ACC112 (cell line): ENCODE measurements around the gene NSF.
"Not testable (repeated sequence)": the region's sequence is repeated elsewhere in the genome, so short reads cannot be mapped to it uniquely, and the experiment has no call there.

ENCODE experiments used
- H2AFZ ChIP-seq: fragments of 200-600 bp; sonication (generic); one replicate; pipeline ENCODE4 v1.6.0; 2017; ENCODE audit warnings: antibody characterized with exemption, low read length; ENCODE audit not compliant: unreplicated experiment
- H3K27ac ChIP-seq: fragments of 200-600 bp; sonication (generic); 2 replicates; pipeline ENCODE4 v1.5.1; 2014; ENCODE audit warnings: low read depth, mild to moderate bottlenecking, antibody characterized with exemption, low read length, moderate library complexity
- H3K27me3 ChIP-seq: fragments of 200-600 bp; sonication (generic); 2 replicates; pipeline ENCODE4 v1.6.1; 2014; ENCODE audit warnings: mild to moderate bottlenecking, antibody characterized with exemption, low read length, moderate library complexity, mixed read lengths; ENCODE audit not compliant: insufficient read depth
- H3K36me3 ChIP-seq: fragments of 200-600 bp; sonication (generic); 2 replicates; pipeline ENCODE4 v1.6.1; 2016; ENCODE audit warnings: mild to moderate bottlenecking, antibody characterized with exemption, low read length, moderate library complexity, mixed read lengths; ENCODE audit not compliant: insufficient read depth
- H3K4me1 ChIP-seq: fragments of 200-600 bp; sonication (generic); one replicate; pipeline ENCODE4 v1.6.1; 2016; ENCODE audit warnings: low read length, mixed read lengths; ENCODE audit not compliant: insufficient read depth, unreplicated experiment, control insufficient read depth
- H3K4me3 ChIP-seq: fragments of 200-600 bp; sonication (generic); 2 replicates; pipeline ENCODE4 v1.5.1; 2014; ENCODE audit warnings: mild to moderate bottlenecking, low read depth, low read length
- H3K79me2 ChIP-seq: fragments of 200-600 bp; sonication (generic); one replicate; pipeline ENCODE4 v1.6.0; 2016; ENCODE audit warnings: low read length; ENCODE audit not compliant: control insufficient read depth, unreplicated experiment, insufficient read depth

The NSF gene

DNA sequence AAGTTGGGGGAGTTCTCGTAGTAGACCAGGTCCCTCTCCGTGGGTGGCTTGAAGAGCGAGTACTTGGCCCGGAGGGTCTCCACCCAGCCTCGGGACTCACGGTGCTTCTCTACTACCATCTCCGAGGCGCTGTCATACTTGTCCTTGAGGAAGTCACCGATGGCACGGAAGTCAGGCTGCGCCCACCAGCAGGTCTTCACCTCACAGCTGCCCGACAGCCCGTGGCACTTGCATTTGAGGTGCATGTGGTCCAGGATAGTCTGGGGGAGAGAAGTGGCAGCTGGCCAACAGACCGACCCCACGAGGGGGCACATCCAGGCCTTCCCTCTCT lies 178.0 kb downstream of the NSF start:
- H2AFZ ChIP-seq, result no peak overlapping the region
- peaks cover 32% of the 10 kb centered on the region for H3K4me1 ChIP-seq
- no peaks in the 10 kb centered on the region for H3K27me3 ChIP-seq
- H3K36me3 ChIP-seq, result no peaks in the 10 kb centered on the region
- H3K27ac ChIP-seq, result no peak overlapping the region
- no peaks in the 10 kb centered on the region for H3K79me2 ChIP-seq
- no peak overlapping the region for H3K4me3 ChIP-seq

- not testable (repeated sequence) for H3K27ac ChIP-seq, H2AFZ ChIP-seq, H3K79me2 ChIP-seq, H3K36me3 ChIP-seq, H3K27me3 ChIP-seq, H3K4me3 ChIP-seq
- H3K4me1 ChIP-seq, result peaks cover 31% of the 10 kb centered on the region
Observed at GRCh38 chr17:46768896-46769295, 178.4 kb downstream of the NSF start.

DNA sequence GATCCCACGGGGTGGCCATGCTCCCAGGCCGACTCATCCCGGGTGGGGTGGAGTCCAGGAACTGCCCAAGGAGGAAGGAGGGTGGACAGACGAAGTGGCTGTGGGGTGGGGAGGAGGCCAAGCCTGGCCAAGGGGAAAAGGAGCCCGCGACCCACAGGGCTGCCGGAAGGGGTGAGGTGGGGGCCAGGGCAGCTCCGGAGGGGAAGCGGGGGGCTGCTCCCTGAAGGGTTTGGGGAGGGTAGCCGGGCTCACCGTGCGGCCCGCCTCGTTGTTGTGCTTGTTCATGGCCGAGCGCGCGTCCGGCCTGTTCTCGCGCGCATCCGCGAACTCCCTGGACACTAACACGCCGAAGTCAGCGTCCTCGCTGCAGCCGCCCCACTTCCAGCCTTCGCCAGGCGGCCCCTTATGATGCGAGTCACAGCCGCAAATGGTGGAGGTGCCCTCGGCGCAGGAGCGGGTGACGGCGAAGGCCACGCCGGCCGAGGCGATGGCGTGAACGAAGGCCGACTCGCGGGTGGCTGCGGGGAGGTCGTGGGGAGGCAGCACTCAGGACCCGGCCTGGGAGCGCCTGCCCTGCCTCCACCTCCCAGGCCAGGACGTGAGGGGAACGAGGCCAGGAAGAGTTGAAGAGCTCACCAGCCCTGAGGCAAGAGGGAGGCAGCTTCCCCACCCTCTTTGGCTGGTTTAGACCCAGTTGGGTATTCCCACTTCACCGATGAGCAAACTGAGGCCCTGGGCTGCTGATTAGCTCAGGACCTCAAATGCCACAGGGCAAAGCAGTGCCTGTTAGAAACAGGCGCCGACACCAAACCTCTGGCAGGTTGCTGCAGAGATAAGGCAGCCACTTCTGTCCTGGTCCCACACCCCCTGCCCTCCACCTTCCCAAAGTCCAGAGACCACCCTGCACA lies 179.3 kb downstream of the NSF start:
- no peaks in the 10 kb centered on the region for H3K79me2 ChIP-seq
- peak overlapping the region; percentile 58 for H2AFZ ChIP-seq
- H3K36me3 ChIP-seq, result no peaks in the 10 kb centered on the region
- no peak overlapping the region for H3K27ac ChIP-seq
- no peaks in the 10 kb centered on the region for H3K27me3 ChIP-seq
- H3K4me1 ChIP-seq, result peaks cover 24% of the 10 kb centered on the region
- peak overlapping the region; percentile 78; the same call in 1 of the 2 replicates for H3K4me3 ChIP-seq

GRCh38 chr17:46770439-46770817 lies 180.0 kb downstream of the NSF start:
- no peak overlapping the region for H2AFZ ChIP-seq
- peaks cover 17% of the 10 kb centered on the region for H3K4me1 ChIP-seq
- H3K79me2 ChIP-seq, result no peaks in the 10 kb centered on the region
- H3K4me3 ChIP-seq, result peak overlapping the region; percentile 78
- no peaks in the 10 kb centered on the region for H3K36me3 ChIP-seq
- H3K27me3 ChIP-seq, result no peaks in the 10 kb centered on the region
- no peak overlapping the region for H3K27ac ChIP-seq

GRCh38 chr17:46770818-46771560 lies 180.5 kb downstream of the NSF start:
- Histone ChIP-seq H3K4me1 (peaks cover 14% of the 10 kb centered on the region), H3K36me3 (no peaks in the 10 kb centered on the region), H3K27me3 (no peaks in the 10 kb centered on the region), H3K27ac (no peak overlapping the region), H3K79me2 (no peaks in the 10 kb centered on the region), H2AFZ (peak overlapping the region; percentile 70), H3K4me3 (peak overlapping the region; percentile 78)

DNA sequence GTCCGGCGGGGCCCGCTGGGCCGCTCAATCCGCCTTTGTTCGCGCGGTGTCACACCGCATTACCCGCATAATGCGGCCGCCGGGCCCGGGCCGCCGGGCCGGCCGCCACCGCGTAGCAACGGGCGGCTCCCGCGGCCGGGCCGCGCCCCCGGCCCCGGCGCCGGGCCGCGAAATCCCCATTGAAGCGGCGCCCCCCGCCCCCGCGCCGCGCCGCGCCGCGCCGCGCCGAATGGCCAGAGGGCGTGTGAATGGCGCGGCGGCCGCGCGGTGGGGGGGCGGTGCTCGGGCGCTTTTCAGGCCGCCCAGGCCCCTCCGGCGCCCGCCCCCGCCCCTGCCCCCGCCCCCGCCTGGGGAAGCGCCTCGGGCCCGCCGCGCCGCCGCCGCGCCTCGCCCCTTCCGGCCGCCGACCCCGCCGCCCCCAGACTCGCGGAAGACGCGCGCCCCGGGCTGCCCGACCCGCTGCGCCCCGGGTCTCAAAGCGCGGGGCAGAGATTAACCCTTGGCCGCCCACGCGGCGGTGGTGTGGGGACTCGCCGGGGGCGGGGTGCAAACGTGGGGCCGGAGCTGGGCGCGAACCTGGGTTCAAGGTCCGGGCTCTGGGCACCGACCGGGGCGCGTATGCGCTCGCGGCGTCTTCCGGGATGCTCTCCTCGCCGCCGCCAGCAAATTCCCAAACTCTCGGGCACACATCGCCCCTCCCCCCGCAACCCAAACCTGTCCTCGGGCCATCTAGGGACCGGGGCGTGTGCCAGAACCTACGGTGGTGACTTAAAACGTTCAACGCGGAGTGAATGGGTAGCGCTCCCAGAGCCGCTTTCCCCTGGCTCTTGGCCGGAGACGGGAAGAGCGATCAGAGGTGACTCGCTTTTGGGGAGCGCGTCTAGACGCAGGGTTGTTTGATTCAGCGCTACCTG lies 181.3 kb downstream of the NSF start:
- no peaks in the 10 kb centered on the region for H3K36me3 ChIP-seq
- peak overlapping the region; percentile 78 for H3K4me3 ChIP-seq
- no peak overlapping the region for H3K27ac ChIP-seq
- no peaks in the 10 kb centered on the region for H3K27me3 ChIP-seq
- H3K79me2 ChIP-seq, result no peaks in the 10 kb centered on the region
- H2AFZ ChIP-seq, result peak overlapping the region; percentile 75
- H3K4me1 ChIP-seq, result peaks cover 14% of the 10 kb centered on the region

DNA sequence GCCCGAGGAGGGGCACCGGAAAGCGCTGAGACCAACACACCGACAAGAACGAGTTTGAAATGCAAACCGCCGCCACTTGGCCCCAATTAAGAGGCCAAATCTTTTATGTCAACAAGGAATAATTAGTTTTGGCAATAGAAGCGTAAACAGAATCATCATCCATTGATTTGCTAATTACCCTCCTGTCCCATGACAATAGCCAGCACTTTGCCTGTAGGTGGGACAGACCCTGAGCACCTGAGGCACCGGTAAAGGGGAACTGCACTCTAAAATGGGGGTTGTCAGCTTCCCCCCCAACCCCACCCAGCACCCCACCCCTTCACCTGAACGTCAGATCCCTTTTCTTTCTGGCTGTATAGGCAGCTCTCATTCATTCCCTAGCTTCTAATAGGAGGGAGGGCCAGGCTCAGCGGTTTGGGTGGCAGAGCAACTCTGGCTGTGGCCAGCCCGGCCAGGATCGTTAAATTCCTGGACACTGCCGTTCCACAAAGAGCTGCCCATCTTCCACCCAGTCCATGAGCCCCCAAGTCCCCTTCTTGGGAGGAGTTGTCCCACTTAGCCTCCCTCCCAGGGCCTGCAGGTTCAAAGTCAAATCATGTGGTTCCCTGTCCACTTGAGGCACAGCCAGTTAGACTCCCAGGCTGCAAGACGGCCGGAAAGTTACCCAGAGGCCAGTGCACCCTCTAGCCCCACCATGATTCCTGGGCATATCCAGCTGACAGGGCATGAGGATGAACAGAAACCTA lies 182.2 kb downstream of the NSF start:
- H3K27ac ChIP-seq, result no peak overlapping the region
- no peaks in the 10 kb centered on the region for H3K36me3 ChIP-seq
- H3K27me3 ChIP-seq, result no peaks in the 10 kb centered on the region
- H3K4me3 ChIP-seq, result peak overlapping the region; percentile 78
- H3K79me2 ChIP-seq, result no peaks in the 10 kb centered on the region
- peaks cover 14% of the 10 kb centered on the region for H3K4me1 ChIP-seq
- H2AFZ ChIP-seq, result peak overlapping the region; percentile 75

DNA sequence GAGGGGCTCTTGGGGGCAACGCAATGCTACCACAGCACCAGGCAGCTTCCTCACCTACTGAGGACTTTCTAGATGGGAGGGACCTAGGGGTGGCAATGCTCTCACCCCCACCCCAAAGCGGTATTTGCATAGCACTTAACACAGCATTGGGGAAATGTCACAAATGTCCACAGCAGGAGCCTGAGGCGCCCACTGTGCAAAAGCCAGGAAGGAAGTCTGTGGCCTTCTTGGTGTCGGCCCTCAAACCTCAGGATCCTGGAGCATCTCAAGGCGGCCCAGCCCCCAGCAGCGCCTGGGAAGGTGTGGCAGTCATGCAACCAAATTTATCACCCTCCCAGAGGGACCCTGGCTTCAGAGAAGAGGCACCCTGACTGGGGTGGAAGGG lies 182.7 kb downstream of the NSF start:
- no peak overlapping the region for H3K27ac ChIP-seq
- no peaks in the 10 kb centered on the region for H3K79me2 ChIP-seq
- no peaks in the 10 kb centered on the region for H3K27me3 ChIP-seq
- no peaks in the 10 kb centered on the region for H3K36me3 ChIP-seq
- no peak overlapping the region for H2AFZ ChIP-seq
- peaks cover 14% of the 10 kb centered on the region for H3K4me1 ChIP-seq
- H3K4me3 ChIP-seq, result no peak overlapping the region

- Histone ChIP-seq H3K79me2 (no peaks in the 10 kb centered on the region), H3K4me3 (no peak overlapping the region), H2AFZ (no peak overlapping the region), H3K27me3 (no peaks in the 10 kb centered on the region), H3K27ac (no peak overlapping the region), H3K36me3 (no peaks in the 10 kb centered on the region), H3K4me1 (peaks cover 14% of the 10 kb centered on the region)
Observed at GRCh38 chr17:46773676-46774075, 183.2 kb downstream of the NSF start.
